Uterus (tissue), 4 donors: ENCODE results near the gene TMEM62. TPM values are rescaled to one million over a fixed set of nuclear protein-coding genes. Genes with fewer than 3 reads are reported as not detected.
"Not testable (repeated sequence)": the region's sequence is repeated elsewhere in the genome, so short reads cannot be mapped to it uniquely, and the experiment has no call there.

Experiments used
- DNase-seq, 2 donors: peaks; one replicate each; pipeline ENCODE4 v3.0.0-alpha.2; 2019 to 2020
- H3K27ac ChIP-seq, 2 donors: fragments of 200-600 bp; sonication (generic); 1 replicate in 1 of 2; 2 replicates in 1 of 2; pipeline ENCODE4 v1.5.1; 2016 to 2018
- H3K27me3 ChIP-seq, 2 donors: fragments of 200-600 bp; sonication (generic); one replicate each; pipeline ENCODE4 v1.5.1; 2018 to 2019; ENCODE audit warnings: control low read depth in 1 of 2
- H3K36me3 ChIP-seq, 2 donors: fragments of 200-600 bp; sonication (generic); one replicate each; pipeline ENCODE4 v1.5.1; 2019; ENCODE audit warnings: control low read depth in 1 of 2
- H3K4me1 ChIP-seq, 2 donors: fragments of 200-600 bp; sonication (generic); one replicate each; pipeline ENCODE4 v1.5.1; 2018 to 2019; ENCODE audit warnings: control low read depth in 1 of 2
- H3K4me3 ChIP-seq, 2 donors: fragments of 200-600 bp; sonication (generic); 1 replicate in 1 of 2; 2 replicates in 1 of 2; pipeline ENCODE4 v1.5.1; 2018 to 2019; ENCODE audit warnings: mild to moderate bottlenecking in 1 of 2
- H3K9me3 ChIP-seq, 2 donors: fragments of 200-600 bp; sonication (generic); one replicate each; pipeline ENCODE4 v1.5.1; 2019; ENCODE audit warnings: control low read depth in 1 of 2
- CTCF ChIP-seq, 4 experiments: fragments of 200-600 bp in 2 of 4; fragments of 450-650 bp in 2 of 4; sonication (generic) in 2 of 4; IDR thresholded peaks; one replicate each; pipeline ENCODE4 v1.5.1; 2016 to 2019; ENCODE audit warnings: antibody characterized with exemption in 4 of 4, mild to moderate bottlenecking in 2 of 4, moderate library complexity in 1 of 4
- POLR2A ChIP-seq, 2 donors: fragments of 450-650 bp; IDR thresholded peaks; one replicate each; pipeline ENCODE4 v1.6.1; 2016; ENCODE audit warnings: antibody characterized with exemption in 2 of 2, mild to moderate bottlenecking in 1 of 2, moderate library complexity in 1 of 2
- intact Hi-C: fragments of 100-400 bp; cut with DNase I; formaldehyde crosslinking; loops from one replicate; pipeline ENCODE4 v1.15.1; 2023; ENCODE audit warnings: low total_unique reads
- total RNA-seq, 4 donors: library from RNA; depleted of rRNA in 3 of 4; stranded (reverse); fragments of >200 nt in 3 of 4; gene quantifications; one replicate each; pipeline versions ENCODE4 v1.1.0 to v1.2.4, GENCODE V29; 2014 to 2023
- donor health status: DM: yes; HTN: yes; CAD: no.

Gene TMEM62
- total RNA-seq, 4 donors from 2014 or later: 18.8 to 56.6 (median 22.5) TPM

GRCh38 chr15:43165801-43166325 is 32.5 kb downstream of the TMEM62 start:
- no peak overlapping the region for H3K27ac ChIP-seq

GRCh38 chr15:43167261-43167660 is 33.9 kb downstream of the TMEM62 start:
- DNase-seq, H3K4me3 ChIP-seq, intact Hi-C loops, H3K36me3 ChIP-seq, H3K27me3 ChIP-seq, H3K9me3 ChIP-seq, H3K4me1 ChIP-seq, H3K27ac ChIP-seq: not testable (repeated sequence)

More at GRCh38 chr15:43165801-43166325, 32.5 kb downstream of the TMEM62 start:
- H3K27me3 ChIP-seq: no peaks in the 10 kb centered on the region
- no peaks in the 10 kb centered on the region for H3K9me3 ChIP-seq
- no peaks in the 10 kb centered on the region for H3K4me1 ChIP-seq
- H3K36me3 ChIP-seq: no peaks in the 10 kb centered on the region
- intact Hi-C loops: no loop called here
- no peak overlapping the region for H3K4me3 ChIP-seq
- TF ChIP-seq CTCF (IDR thresholded peaks at IDR 0.05) (no peak), POLR2A (IDR thresholded peaks at IDR 0.05) (no peak)
- DNase-seq: no peak

GRCh38 chr15:43168192-43169107 is 35.1 kb downstream of the TMEM62 start:
- Histone ChIP-seq H3K9me3 (peaks cover 0 to 3% of the 10 kb centered on the region in 2 donors), H3K4me1 (no peaks in the 10 kb centered on the region), H3K27ac (no peak overlapping the region), H3K36me3 (no peaks in the 10 kb centered on the region), H3K4me3 (no peak overlapping the region), H3K27me3 (no peaks in the 10 kb centered on the region)
- TF ChIP-seq POLR2A (IDR thresholded peaks at IDR 0.05): no peak
- no peak for TF ChIP-seq CTCF (IDR thresholded peaks at IDR 0.05)
- no peak for DNase-seq
- intact Hi-C loops: no loop called here

GRCh38 chr15:43169888-43170287 is 36.5 kb downstream of the TMEM62 start:
- H3K27me3 ChIP-seq: no peaks in the 10 kb centered on the region
- TF ChIP-seq CTCF (IDR thresholded peaks at IDR 0.05): no peak
- TF ChIP-seq POLR2A (IDR thresholded peaks at IDR 0.05): no peak
- no peak overlapping the region for H3K4me3 ChIP-seq

GRCh38 chr15:43175656-43176309 is 42.4 kb downstream of the TMEM62 start:
- H3K4me3 ChIP-seq, intact Hi-C loops, H3K36me3 ChIP-seq, H3K27me3 ChIP-seq, H3K9me3 ChIP-seq, H3K27ac ChIP-seq, DNase-seq, H3K4me1 ChIP-seq: not testable (repeated sequence)

More at GRCh38 chr15:43169888-43170287, 36.5 kb downstream of the TMEM62 start:
- no peak overlapping the region for H3K27ac ChIP-seq
- DNase-seq: no peak
- H3K36me3 ChIP-seq: no peaks in the 10 kb centered on the region
- H3K4me1 ChIP-seq: no peaks in the 10 kb centered on the region
- intact Hi-C loops: no loop called here
- H3K9me3 ChIP-seq: peaks cover 0 to 3% of the 10 kb centered on the region in 2 donors

- H3K9me3 ChIP-seq, DNase-seq, H3K27me3 ChIP-seq, H3K4me3 ChIP-seq, intact Hi-C loops, H3K27ac ChIP-seq, H3K4me1 ChIP-seq, H3K36me3 ChIP-seq: not testable (repeated sequence)
These were observed 43.8 kb downstream of the TMEM62 start for GRCh38 chr15:43177147-43177546.
